K562 (cell line): ENCODE data around the gene SRRT. TPM values are rescaled to one million over a fixed set of nuclear protein-coding genes. Genes with fewer than 3 reads are reported as not detected.

Experiments
- AFF1 ChIP-seq, 2 experiments: fragments of 450-650 bp; IDR thresholded peaks; 2 replicates each; pipeline ENCODE4 v1.6.1; 2018; ENCODE audit warnings: mild to moderate bottlenecking in 2 of 2, low read depth in 1 of 2; ENCODE audit not compliant: partially characterized antibody in 2 of 2
- ARHGAP35 ChIP-seq: fragments of 450-650 bp; IDR thresholded peaks from 2 replicates; pipeline ENCODE4 v1.6.1; 2018; ENCODE audit not compliant: partially characterized antibody
- CREM ChIP-seq: IDR thresholded peaks from 2 replicates; pipeline ENCODE4 v1.6.1; 2014; ENCODE audit warnings: antibody characterized with exemption, low read depth
- ELF4 ChIP-seq: fragments of 450-650 bp; formaldehyde crosslinking; IDR thresholded peaks from 2 replicates; pipeline ENCODE4 v1.4.0; 2022; ENCODE audit warnings: missing genetic modification characterization
- HMG20B ChIP-seq: fragments of 250-450 bp; sonication (Bioruptor Pico); IDR thresholded peaks from 2 replicates; pipeline ENCODE4 v1.5.0; 2021; ENCODE audit warnings: mild to moderate bottlenecking
- ILK ChIP-seq: fragments of 450-650 bp; IDR thresholded peaks from 2 replicates; pipeline ENCODE4 v1.6.1; 2016; ENCODE audit warnings: missing genetic modification characterization, low read depth, mild to moderate bottlenecking, missing compliant biosample characterization, moderate library complexity, borderline replicate concordance
- IRF2 ChIP-seq: sonication (generic); formaldehyde crosslinking; IDR thresholded peaks from 2 replicates; pipeline ENCODE4 v1.8.1; 2022; ENCODE audit warnings: mild to moderate bottlenecking, missing genetic modification reagents
- KDM4B ChIP-seq, 2 experiments: fragments of 450-650 bp in 1 of 2; sonication (generic) in 1 of 2; IDR thresholded peaks; 2 replicates each; pipeline ENCODE4 v1.6.1; 2016 to 2017; ENCODE audit warnings: borderline replicate concordance in 2 of 2, antibody characterized with exemption in 1 of 2, low read depth in 1 of 2, mild to moderate bottlenecking in 1 of 2
- KLF13 ChIP-seq: fragments of 450-650 bp; IDR thresholded peaks from 2 replicates; pipeline ENCODE4 v1.6.1; 2016; ENCODE audit warnings: missing genetic modification characterization, low read depth, mild to moderate bottlenecking, missing compliant biosample characterization, moderate library complexity, borderline replicate concordance
- MBD2 ChIP-seq: sonication (generic); IDR thresholded peaks from 2 replicates; pipeline ENCODE4 v1.6.1; 2016; ENCODE audit warnings: low read depth, borderline replicate concordance
- NCOA6 ChIP-seq: fragments of 450-650 bp; IDR thresholded peaks from 2 replicates; pipeline ENCODE4 v1.6.1; 2017; ENCODE audit warnings: mild to moderate bottlenecking
- NFATC3 ChIP-seq: fragments of 450-650 bp; IDR thresholded peaks from 2 replicates; pipeline ENCODE4 v1.6.1; 2017; ENCODE audit warnings: mild to moderate bottlenecking
- NONO ChIP-seq, 2 experiments: fragments of 200-400 bp in 1 of 2; fragments of 450-650 bp in 1 of 2; formaldehyde crosslinking in 1 of 2; IDR thresholded peaks; 2 replicates each; pipeline ENCODE4 v1.6.1; 2017; ENCODE audit warnings: low read depth in 2 of 2, mild to moderate bottlenecking in 2 of 2, moderate library complexity in 2 of 2, low read length in 1 of 2
- PHF8 ChIP-seq: fragments of 200-600 bp; sonication (generic); IDR thresholded peaks from 2 replicates; pipeline ENCODE4 v1.6.1; 2012; ENCODE audit warnings: mixed run types, mild to moderate bottlenecking, inconsistent platforms, low read length, moderate library complexity, borderline replicate concordance
- PRMT5 ChIP-seq: sonication (generic); formaldehyde crosslinking; IDR thresholded peaks from 2 replicates; pipeline ENCODE4 v1.5.0; 2020; ENCODE audit warnings: missing genetic modification reagents
- RHOXF2B ChIP-seq: fragments of 250-450 bp; sonication (Bioruptor Pico); conservative IDR thresholded peaks from 2 replicates; pipeline ENCODE4 v1.5.1; 2021
- SREBF2 ChIP-seq: sonication (generic); formaldehyde crosslinking; IDR thresholded peaks from 2 replicates; pipeline ENCODE4 v1.4.0; 2020; ENCODE audit warnings: mild to moderate bottlenecking, missing genetic modification reagents
- WHSC1 ChIP-seq: IDR thresholded peaks from one replicate; pipeline ENCODE4 v1.6.1; 2012; ENCODE audit warnings: low read length, control low read depth, inconsistent platforms
- XRCC4 ChIP-seq: IDR thresholded peaks from one replicate; pipeline ENCODE4 v1.6.1; 2011; ENCODE audit not compliant: insufficient read depth, insufficient read length; ENCODE audit errors: extremely low read depth
- ZNF134 ChIP-seq: fragments of 250-450 bp; sonication (Bioruptor Pico); conservative IDR thresholded peaks from 2 replicates; pipeline ENCODE4 v1.4.0; 2020
- ZNF57 ChIP-seq: fragments of 450-650 bp; formaldehyde crosslinking; IDR thresholded peaks from 2 replicates; pipeline ENCODE4 v1.4.0; 2020; ENCODE audit warnings: mild to moderate bottlenecking, moderate library complexity
- ZNF77 ChIP-seq: fragments of 250-450 bp; sonication (Bioruptor Pico); IDR thresholded peaks from 2 replicates; pipeline ENCODE4 v1.5.0; 2020
- polyA plus RNA-seq, 8 experiments: library from polyadenylated mRNA; depleted of rRNA in 4 of 8; stranded (reverse) in 5 of 8; unstranded in 3 of 8; fragments of >200 nt; fragmentation: Nextera tagmentation in 2 of 8; fragmentation: Illumina TruSeq in 1 of 8; extraction: Ambion mirVana in 2 of 8; extraction: Trizol in 1 of 8; gene quantifications; 2 replicates each; pipeline versions ENCODE4 v1.2.1 to v1.2.3, GENCODE V29; 2011 to 2014; ENCODE audit warnings: inconsistent platforms in 1 of 8, missing spikeins in 1 of 8
- total RNA-seq, 7 experiments: library from RNA; depleted of rRNA in 6 of 7; stranded (reverse); fragments of >200 nt in 6 of 7; fragmentation: Illumina TruSeq in 2 of 7; extraction: Trizol in 2 of 7; gene quantifications; 2 replicates each; pipeline versions ENCODE4 v1.2.1 to v1.2.3, GENCODE V29; 2011 to 2021; ENCODE audit warnings: low replicate concordance in 1 of 7
- TF ChIP-seq, protein P1 (sequence below): sonication (generic); formaldehyde crosslinking; IDR thresholded peaks from 2 replicates; pipeline ENCODE4 v1.9.0; 2022; ENCODE audit warnings: mild to moderate bottlenecking, missing genetic modification reagents
- TF ChIP-seq, protein P2 (sequence below): IDR thresholded peaks from 3 replicates; pipeline ENCODE4 v1.6.1; 2011; ENCODE audit warnings: borderline replicate concordance, mild to moderate bottlenecking; ENCODE audit not compliant: insufficient read length, insufficient read depth

The SRRT gene
- total and polyA plus RNA-seq, 9 of the 15 experiments (the other 6 are each of a cell fraction or from before 2014, with no cell fraction given) = 10.3 to 263 (median 84.4) TPM

- TF ChIP-seq AFF1 (IDR thresholded peaks at IDR 0.05; ENCODE audit: low read depth in 1 of 2, partially characterized antibody in 2 of 2) (peak in 1 of 2 experiments; percentile 48), CREM (peak; percentile 97), NONO (IDR thresholded peaks at IDR 0.05; ENCODE audit: low read depth in 2 of 2, low read length in 1 of 2) (no peak), WHSC1 (no peak), ZNF57 (CRISPR knock-in tag) (no peak), ARHGAP35 (no peak), KLF13 (tag) (0 out of 2 replicates have a peak, but pooled peaks have one; percentile 34), PRMT5 (CRISPR knock-in tag) (no peak), ZNF77 (no peak), ELF4 (CRISPR knock-in tag) (no peak), MBD2 (peak; percentile 26; the same call in 1 of the 2 replicates), KDM4B (IDR thresholded peaks at IDR 0.05; ENCODE audit: borderline replicate concordance in 2 of 2, low read depth in 1 of 2) (peak in 1 of 2 experiments; percentile 76; a peak in 1 of 4 replicates), NCOA6 (no peak), XRCC4 (no peak), SREBF2 (CRISPR knock-in tag) (no peak), ILK (tag) (no peak), HMG20B (CRISPR knock-in tag) (no peak), ZNF134 (CRISPR knock-in tag) (no peak), NFATC3 (no peak), IRF2 (CRISPR knock-in tag) (no peak), PHF8 (peak; percentile 78; the same call in 1 of the 2 replicates), RHOXF2B (CRISPR knock-in tag) (0 out of 2 replicates have a peak, but pooled peaks have one; percentile 17)
- TF ChIP-seq, protein P1, sequence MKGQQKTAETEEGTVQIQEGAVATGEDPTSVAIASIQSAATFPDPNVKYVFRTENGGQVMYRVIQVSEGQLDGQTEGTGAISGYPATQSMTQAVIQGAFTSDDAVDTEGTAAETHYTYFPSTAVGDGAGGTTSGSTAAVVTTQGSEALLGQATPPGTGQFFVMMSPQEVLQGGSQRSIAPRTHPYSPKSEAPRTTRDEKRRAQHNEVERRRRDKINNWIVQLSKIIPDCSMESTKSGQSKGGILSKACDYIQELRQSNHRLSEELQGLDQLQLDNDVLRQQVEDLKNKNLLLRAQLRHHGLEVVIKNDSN (CRISPR knock-in tag) = peak; percentile 97
- TF ChIP-seq, protein P2, sequence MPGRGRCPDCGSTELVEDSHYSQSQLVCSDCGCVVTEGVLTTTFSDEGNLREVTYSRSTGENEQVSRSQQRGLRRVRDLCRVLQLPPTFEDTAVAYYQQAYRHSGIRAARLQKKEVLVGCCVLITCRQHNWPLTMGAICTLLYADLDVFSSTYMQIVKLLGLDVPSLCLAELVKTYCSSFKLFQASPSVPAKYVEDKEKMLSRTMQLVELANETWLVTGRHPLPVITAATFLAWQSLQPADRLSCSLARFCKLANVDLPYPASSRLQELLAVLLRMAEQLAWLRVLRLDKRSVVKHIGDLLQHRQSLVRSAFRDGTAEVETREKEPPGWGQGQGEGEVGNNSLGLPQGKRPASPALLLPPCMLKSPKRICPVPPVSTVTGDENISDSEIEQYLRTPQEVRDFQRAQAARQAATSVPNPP = no peak
Measured at GRCh38 chr7:100867040-100867775, 7.7 kb upstream of the SRRT start, which contains the start of gene TRIP6 (continued).
